Type B pancreatic cell (in vitro differentiated cells): ENCODE data around the gene CD36. TPM values are rescaled to one million over a fixed set of nuclear protein-coding genes. Genes with fewer than 3 reads are reported as not detected.

Source experiments
- DNase-seq: peaks from one replicate; pipeline ENCODE4 v3.0.0; 2021; ENCODE audit warnings: mixed read lengths; ENCODE audit not compliant: unreplicated experiment; ENCODE audit errors: extremely low spot score
- H3K27ac Mint-ChIP-seq: 2 replicates; pipeline ENCODE4 v1.8.0; 2021; ENCODE audit warnings: mild to moderate bottlenecking, mixed read lengths
- H3K27me3 Mint-ChIP-seq: 2 replicates; pipeline ENCODE4 v1.8.0; 2021; ENCODE audit warnings: mixed read lengths
- H3K36me3 Mint-ChIP-seq: 2 replicates; pipeline ENCODE4 v1.8.0; 2021; ENCODE audit warnings: mixed read lengths
- H3K4me1 Mint-ChIP-seq: one replicate; pipeline ENCODE4 v1.8.0; 2021; ENCODE audit warnings: mixed read lengths; ENCODE audit not compliant: unreplicated experiment
- H3K4me3 Mint-ChIP-seq: 2 replicates; pipeline ENCODE4 v1.8.0; 2021; ENCODE audit warnings: mild to moderate bottlenecking, mixed read lengths
- H3K9me3 Mint-ChIP-seq: 2 replicates; pipeline ENCODE4 v1.8.0; 2021; ENCODE audit warnings: mixed read lengths
- total RNA-seq: library from RNA; stranded (reverse); gene quantifications from 2 replicates; pipeline ENCODE4 v1.2.1, GENCODE V29; 2021; ENCODE audit warnings: low replicate concordance
- TF ChIP-seq, protein P1 (sequence below): fragments of 200-600 bp; sonication (generic); conservative IDR thresholded peaks from 2 replicates; pipeline ENCODE4 v1.5.0; 2021; ENCODE audit warnings: antibody characterized with exemption, mild to moderate bottlenecking

Gene CD36
- total RNA-seq, 1 donor from 2014 or later, result 6.7 TPM

DNA sequence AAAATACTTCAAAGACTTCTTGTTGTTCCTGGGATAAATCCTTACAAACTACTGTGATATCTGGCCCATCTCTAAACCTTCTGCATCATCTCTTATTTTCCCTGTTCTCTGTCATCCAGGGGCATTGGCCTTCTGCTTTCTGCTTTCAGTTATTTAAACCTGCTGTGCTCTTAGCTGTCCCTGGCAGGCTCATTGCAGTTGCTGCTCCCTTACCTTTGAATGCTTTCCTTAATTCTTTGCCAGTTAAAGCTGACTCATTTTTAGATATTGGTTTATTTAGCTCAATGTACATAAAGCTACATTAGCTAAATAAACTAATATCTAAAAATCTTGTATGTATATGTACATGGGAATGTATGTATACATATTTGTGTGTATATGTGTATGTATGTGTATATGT is 40.6 kb upstream of the CD36 start:
- no peak for DNase-seq
- H3K4me1 Mint-ChIP-seq, result no peaks in the 10 kb centered on the region
- TF ChIP-seq, protein P1, sequence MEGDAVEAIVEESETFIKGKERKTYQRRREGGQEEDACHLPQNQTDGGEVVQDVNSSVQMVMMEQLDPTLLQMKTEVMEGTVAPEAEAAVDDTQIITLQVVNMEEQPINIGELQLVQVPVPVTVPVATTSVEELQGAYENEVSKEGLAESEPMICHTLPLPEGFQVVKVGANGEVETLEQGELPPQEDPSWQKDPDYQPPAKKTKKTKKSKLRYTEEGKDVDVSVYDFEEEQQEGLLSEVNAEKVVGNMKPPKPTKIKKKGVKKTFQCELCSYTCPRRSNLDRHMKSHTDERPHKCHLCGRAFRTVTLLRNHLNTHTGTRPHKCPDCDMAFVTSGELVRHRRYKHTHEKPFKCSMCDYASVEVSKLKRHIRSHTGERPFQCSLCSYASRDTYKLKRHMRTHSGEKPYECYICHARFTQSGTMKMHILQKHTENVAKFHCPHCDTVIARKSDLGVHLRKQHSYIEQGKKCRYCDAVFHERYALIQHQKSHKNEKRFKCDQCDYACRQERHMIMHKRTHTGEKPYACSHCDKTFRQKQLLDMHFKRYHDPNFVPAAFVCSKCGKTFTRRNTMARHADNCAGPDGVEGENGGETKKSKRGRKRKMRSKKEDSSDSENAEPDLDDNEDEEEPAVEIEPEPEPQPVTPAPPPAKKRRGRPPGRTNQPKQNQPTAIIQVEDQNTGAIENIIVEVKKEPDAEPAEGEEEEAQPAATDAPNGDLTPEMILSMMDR, result no peak
- H3K36me3 Mint-ChIP-seq, result no peaks in the 10 kb centered on the region
- no peaks in the 10 kb centered on the region for H3K9me3 Mint-ChIP-seq
- H3K27me3 Mint-ChIP-seq, result no peaks in the 10 kb centered on the region
- H3K4me3 Mint-ChIP-seq, result no peak overlapping the region
- H3K27ac Mint-ChIP-seq, result no peak overlapping the region

DNA sequence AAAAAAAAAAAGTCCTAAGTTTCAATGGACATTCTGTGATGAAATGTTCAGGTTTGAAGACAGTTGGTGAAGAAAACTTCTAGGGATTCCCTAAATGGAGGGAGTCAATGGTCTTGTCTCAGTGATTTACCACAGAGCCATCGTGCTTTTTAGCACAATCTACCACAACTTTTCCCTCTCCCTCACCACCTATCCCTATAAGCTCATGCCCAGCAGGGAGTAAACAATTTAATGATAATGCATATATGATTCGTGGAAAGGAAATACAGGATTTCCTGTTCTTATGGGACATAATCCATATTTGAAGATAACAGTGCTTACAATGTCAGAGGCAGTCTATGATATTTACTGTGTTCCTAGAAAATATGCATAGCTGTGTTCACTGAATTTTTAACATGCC is 38.4 kb upstream of the CD36 start:
- TF ChIP-seq, protein P1, result no peak
- no peak for DNase-seq
- Mint-ChIP-seq H3K4me3 (no peak overlapping the region), H3K9me3 (no peaks in the 10 kb centered on the region), H3K27me3 (no peaks in the 10 kb centered on the region), H3K27ac (no peak overlapping the region), H3K4me1 (no peaks in the 10 kb centered on the region), H3K36me3 (no peaks in the 10 kb centered on the region)

DNA sequence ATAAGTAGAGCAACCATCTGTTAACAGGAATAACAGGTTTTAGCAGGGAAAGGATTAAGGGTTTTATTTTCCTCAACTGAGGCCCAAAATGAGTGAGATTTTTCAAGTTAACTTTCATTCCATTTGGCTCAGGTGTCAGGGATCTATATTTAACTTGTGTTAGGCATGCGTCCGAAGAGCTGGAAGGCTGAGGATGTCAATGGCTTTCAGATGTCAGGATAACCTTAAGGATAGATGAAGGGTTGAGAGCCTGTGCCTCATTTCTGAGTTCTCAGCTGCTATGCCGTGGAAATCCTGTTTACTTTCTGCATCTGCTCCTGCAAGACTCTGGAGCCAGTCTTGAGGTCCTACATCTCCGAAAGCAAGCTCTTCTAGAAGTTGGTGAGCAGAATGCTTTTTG is 36.4 kb upstream of the CD36 start:
- no peaks in the 10 kb centered on the region for H3K27me3 Mint-ChIP-seq
- H3K4me3 Mint-ChIP-seq, result no peak overlapping the region
- no peaks in the 10 kb centered on the region for H3K9me3 Mint-ChIP-seq
- no peak for DNase-seq
- no peak overlapping the region for H3K27ac Mint-ChIP-seq
- TF ChIP-seq, protein P1, result no peak
- no peaks in the 10 kb centered on the region for H3K4me1 Mint-ChIP-seq
- H3K36me3 Mint-ChIP-seq, result no peaks in the 10 kb centered on the region

DNA sequence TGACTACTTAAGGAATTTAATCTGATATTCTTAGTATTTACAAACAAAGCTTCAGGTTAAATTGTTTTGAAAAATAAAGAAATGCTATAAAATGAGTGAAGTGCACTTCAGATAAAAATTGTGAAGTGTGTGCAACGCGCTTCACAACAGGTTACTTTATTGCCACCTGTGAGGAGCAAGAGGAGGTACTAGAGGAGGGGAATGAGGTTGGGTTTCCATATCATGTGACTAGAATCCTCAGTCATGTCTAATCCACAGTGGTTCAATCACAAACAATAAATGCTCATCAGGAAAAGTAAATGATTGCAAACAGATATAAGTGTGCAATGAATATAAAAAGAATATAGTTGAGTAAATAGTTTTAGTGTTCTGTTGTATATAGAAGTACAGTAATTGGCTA is 34.5 kb upstream of the CD36 start:
- DNase-seq, result no peak
- H3K4me1 Mint-ChIP-seq, result no peaks in the 10 kb centered on the region
- no peaks in the 10 kb centered on the region for H3K27me3 Mint-ChIP-seq
- no peak overlapping the region for H3K27ac Mint-ChIP-seq
- H3K36me3 Mint-ChIP-seq, result no peaks in the 10 kb centered on the region
- TF ChIP-seq, protein P1, result no peak
- no peak overlapping the region for H3K4me3 Mint-ChIP-seq
- no peaks in the 10 kb centered on the region for H3K9me3 Mint-ChIP-seq

DNA sequence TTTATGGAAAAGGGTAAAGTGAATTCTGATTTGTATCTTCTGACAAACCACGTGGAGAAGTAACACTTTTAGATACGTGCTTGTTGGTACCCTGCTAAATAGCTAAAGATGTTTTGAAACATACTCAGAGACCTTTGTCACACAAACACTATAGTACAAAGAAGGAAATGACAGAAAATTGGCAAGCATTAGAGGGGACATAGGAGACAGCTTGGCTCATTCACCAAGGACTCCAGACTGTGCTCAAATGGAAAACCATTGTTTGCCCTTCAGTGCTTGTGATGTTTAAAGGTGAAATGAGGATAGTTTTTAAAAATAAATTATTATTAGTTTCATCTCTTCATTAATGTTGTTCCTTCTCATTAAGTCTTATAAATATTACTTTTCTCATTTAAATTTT is 34.0 kb upstream of the CD36 start:
- TF ChIP-seq, protein P1, result no peak
- Mint-ChIP-seq H3K4me1 (peaks cover 3% of the 10 kb centered on the region), H3K4me3 (no peak overlapping the region), H3K27me3 (no peaks in the 10 kb centered on the region), H3K9me3 (no peaks in the 10 kb centered on the region), H3K36me3 (no peaks in the 10 kb centered on the region), H3K27ac (no peak overlapping the region)
- no peak for DNase-seq

DNA sequence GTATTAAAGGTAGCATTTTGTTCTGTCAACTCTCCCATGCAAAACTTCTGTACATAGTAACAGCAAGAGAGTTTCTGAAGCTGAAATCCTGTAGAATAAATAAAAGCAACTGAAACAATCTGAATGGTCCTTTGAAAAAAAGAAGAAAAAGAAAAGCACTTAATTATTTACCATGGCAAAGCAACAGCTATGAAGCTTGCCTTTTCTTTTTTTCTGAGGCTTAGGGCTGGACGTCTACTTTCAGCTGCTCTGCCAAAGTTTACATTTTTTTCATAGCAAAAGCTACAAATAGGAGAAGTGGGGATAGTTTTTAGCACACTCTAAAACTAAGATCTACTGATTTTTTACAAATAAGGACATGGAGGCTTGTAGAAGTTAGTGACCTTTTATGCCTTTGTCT is 31.3 kb upstream of the CD36 start:
- TF ChIP-seq, protein P1, result no peak
- Mint-ChIP-seq H3K4me1 (peaks cover 4% of the 10 kb centered on the region), H3K4me3 (no peak overlapping the region), H3K36me3 (no peaks in the 10 kb centered on the region), H3K27me3 (no peaks in the 10 kb centered on the region), H3K9me3 (no peaks in the 10 kb centered on the region), H3K27ac (no peak overlapping the region)
- DNase-seq, result no peak
